HPDE6-E6E7 (cell line): ENCODE results near the gene ABI2.
"Not testable (repeated sequence)": the region's sequence is repeated elsewhere in the genome, so short reads cannot be mapped to it uniquely, and the experiment has no call there.

Experiments
- DNase-seq: peaks from one replicate; pipeline ENCODE4 v3.0.0; 2011; ENCODE audit warnings: missing footprints; ENCODE audit errors: extremely low spot score

The ABI2 gene

DNA sequence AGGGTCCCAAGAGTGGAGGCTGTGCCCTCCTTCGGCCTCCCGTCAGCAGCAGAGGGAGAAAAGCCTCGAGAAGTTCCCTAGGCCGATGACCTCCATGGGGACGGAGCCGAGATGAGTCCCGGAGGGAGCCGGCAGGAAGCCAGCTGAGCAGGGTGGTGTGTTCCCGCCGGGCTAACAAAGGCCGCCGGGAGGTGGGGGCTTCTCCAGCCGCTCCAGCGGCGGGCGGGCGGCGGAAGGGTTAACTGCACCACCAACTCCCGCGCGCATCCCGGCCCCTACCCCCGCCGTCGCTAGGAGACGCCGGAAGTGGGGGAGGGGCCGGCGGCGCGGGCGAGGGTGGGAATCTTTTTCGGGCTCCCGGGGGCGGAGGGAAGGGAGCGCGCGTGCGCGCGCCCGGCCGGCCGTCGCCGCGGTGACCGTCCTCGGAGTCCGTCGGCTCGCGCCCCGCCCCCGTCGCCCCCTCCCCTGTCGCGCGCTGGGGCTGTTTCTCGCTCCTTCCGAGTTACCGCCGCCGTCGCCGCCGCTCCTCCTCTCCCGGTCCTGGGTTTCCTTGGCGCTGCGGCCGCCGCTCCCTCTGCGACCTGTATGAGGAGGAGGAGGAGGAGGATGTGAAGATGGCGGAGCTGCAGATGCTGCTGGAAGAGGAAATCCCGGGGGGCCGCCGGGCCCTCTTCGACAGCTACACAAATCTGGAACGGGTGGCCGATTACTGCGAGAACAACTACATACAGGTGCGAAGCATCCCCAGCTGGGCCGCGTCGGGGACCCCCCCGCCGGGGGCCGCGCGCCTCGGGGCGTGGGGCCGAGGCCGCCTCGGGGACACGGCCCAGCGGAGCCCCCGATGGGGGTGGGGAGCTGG is at the start of gene ABI2:
ABI2 (plus strand) TSS at position 494 of the 859 bp plus-strand sequence; CDS start at position 615, 121 bp downstream.
- DNase-seq, result peak; percentile 42

DNA sequence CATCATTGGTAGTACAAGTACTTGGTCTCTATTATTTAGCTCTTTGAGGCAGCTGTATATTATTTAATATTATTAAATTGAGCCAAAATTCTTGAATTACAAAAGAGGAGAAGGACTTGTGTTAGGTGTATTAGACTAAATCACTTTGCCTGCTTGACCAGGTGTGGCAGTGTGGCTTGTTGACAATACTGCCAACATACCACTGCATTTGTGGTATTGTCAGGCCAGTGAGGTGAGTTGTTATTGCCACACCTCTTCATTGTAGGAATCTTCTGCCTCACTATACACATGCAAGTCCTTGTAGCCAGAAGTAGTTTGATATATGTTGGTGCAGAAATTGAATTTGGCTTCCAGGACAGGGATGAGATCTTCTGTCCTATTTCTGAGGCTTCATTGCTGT is 48.9 kb upstream of the ABI2 start:
- DNase-seq, result no peak

DNA sequence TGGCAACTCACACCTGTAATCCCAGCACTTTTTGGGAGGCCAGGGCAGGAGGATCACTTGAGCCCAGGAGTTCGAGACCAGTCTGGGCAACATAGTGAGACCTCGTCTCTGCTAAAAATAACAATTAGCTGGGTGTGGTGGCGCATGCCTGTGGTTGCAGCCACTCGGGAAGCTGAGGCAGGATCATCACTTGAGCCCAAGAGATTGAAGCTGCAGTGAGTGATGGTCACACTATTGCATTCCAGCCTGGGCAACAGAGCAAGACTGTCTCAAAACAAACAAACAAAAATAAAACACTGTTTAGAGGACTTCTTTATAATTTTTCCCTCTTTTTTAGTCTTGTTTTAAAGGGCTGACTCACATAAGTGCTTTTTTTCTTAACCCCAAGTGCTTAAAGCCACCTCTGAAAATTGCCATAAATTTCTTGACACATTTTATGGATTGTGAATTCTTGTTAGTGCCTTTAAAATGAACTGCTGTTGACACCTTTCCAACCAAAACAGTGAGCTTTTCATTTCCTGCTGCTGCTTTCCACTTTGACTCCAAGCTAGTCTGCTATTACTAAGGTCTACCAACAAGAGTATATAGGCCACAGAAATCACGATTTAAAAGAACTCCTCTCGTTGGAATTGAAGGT is 47.6 kb upstream of the ABI2 start:
- no peak for DNase-seq

- DNase-seq, result no peak
Observed at GRCh38 chr2:203282101-203282500, 46.1 kb upstream of the ABI2 start.

DNA sequence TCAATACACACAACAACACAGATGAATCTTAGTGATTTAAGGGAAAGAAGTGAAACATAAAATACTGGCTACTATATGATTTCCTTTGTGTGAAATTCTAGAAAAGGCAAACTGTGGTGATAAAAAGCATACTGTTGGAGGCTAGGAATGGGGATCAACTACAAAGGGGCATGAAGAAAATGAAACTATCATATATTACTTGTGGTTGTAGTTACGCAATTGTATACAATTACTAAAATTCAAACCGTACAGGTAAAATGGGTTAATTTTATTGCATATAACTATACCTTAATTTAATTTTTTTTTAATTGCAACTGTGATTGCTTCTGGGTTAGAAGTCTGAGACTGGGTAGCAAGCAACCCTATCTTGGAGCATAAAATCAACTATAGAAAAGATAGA is 41.7 kb upstream of the ABI2 start:
- no peak for DNase-seq

GRCh38 chr2:203301667-203302066 is 26.5 kb upstream of the ABI2 start:
- DNase-seq, result no peak

DNA sequence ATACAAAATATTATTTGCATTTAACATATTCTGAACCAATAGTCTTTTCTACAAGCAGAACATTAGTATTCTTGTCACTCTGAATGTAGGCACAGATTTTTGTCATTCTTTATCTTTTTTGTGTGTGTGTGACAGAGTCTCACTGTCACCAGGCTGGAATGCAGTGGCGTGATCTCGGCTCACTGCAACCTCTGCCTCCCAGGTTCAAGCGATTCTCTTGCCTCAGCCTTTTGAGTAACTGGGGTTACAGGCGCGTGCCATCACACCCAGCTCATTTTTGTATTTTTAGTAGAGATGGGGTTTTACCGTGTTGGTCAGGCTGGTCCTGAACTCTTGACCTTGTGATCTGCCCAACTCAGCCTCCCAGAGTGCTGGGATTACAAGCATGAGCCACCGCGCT is 25.6 kb upstream of the ABI2 start:
- not testable (repeated sequence) for DNase-seq

- no peak for DNase-seq
Observed at GRCh38 chr2:203310688-203311436, 17.3 kb upstream of the ABI2 start.

DNA sequence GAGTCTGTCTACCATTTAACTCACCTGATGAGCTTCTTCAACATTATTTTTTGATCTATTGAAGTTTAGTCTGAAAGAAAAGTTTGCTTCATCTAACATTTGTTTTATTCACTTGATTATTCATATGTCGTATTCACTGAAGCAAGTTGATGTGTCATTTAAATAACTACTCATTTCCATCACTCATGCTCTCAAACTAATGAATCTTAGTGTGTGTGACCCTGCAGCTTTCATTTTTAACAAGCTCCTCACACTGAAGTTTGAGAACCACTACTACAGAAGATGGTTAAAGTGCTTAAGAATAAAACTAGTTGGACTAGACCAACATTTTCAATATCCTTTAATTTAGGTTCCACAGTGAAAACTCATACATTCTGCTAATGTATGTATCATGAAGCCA is 1.8 kb upstream of the ABI2 start:
- DNase-seq, result no peak

DNA sequence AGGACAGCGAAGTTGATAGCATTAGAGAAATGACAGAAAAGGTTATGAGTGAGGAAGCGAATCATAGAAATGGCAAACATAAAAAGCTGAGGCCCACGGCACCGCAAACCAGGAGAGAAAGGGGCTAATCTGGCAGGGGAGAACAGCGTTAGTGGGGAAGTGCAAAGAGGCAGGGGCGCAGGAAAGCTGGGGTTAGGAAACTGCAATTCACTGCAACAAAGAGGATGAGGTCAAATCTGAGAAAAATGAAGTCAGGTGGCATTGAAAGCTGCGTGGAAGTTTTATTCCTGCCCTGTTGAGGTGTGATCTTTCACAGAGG is 653 bp upstream of the ABI2 start:
- DNase-seq, result no peak

GRCh38 chr2:203328760-203329540 is 756 bp downstream of the ABI2 start:
- peak; percentile 35 for DNase-seq

GRCh38 chr2:203330434-203330833 is 2.2 kb downstream of the ABI2 start:
- no peak for DNase-seq

DNA sequence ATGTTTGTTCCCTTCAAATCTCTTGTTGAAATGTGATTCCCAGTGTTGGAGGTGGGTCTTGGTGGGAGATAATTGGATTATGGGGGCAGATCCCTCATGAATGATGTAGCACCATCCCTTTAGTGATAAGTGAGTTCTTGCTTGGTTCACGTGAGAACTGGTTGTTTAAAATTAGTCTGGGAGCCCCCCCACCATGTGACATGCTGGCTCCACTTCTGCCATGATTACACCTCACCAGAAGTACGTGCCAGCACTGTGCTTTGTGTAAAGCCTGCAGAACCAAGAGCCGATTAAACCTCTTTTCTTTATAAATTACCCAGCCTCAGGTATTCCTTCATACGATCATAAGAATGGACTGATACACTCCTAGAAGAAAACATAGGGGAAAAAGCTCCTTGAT is 10.1 kb downstream of the ABI2 start:
- DNase-seq, result no peak

- DNase-seq, result no peak
Observed at GRCh38 chr2:203340791-203341487, 12.7 kb downstream of the ABI2 start.

- DNase-seq, result no peak
Observed at GRCh38 chr2:203341741-203342310, 13.6 kb downstream of the ABI2 start.

DNA sequence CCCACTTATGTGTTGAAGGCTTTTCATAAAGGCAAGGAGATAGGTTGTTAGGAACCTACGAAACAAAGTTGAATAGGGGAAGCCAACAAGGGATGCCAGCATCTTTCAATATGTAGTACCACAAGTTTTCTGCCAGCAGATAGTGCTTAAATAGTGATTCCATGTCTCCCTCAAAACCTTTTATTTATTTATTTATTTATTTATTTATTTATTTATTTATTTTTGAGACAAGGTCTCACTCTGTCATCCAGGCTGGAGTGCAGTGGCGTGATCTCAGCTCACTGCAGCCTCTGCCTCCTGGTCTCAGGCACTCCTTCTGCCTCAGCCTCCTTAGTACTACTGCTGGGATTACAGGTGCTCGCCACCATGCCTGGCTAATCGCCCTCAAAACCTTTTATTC is 14.2 kb downstream of the ABI2 start:
- not testable (repeated sequence) for DNase-seq

GRCh38 chr2:203344667-203345066 is 16.5 kb downstream of the ABI2 start:
- no peak for DNase-seq

GRCh38 chr2:203346612-203347011 is 18.4 kb downstream of the ABI2 start:
- no peak for DNase-seq

DNA sequence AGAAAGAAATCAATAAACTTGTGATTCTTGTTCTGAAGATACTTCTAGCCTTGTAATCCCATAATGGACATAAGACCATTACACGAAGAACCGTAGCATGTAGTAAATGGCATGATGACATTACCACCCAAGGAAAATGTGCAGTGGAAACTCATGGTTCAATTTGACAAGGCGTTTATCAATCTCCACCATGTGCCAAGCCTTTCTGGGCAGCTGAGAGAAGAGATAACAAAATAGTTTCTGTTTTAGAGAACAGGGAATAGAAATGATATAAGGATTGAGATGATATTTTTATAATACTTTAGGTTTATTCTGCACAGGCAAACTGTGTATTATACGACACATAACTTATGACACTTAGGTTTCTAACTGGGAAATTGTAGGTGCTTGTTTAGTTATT is 19.2 kb downstream of the ABI2 start:
- DNase-seq, result no peak

DNA sequence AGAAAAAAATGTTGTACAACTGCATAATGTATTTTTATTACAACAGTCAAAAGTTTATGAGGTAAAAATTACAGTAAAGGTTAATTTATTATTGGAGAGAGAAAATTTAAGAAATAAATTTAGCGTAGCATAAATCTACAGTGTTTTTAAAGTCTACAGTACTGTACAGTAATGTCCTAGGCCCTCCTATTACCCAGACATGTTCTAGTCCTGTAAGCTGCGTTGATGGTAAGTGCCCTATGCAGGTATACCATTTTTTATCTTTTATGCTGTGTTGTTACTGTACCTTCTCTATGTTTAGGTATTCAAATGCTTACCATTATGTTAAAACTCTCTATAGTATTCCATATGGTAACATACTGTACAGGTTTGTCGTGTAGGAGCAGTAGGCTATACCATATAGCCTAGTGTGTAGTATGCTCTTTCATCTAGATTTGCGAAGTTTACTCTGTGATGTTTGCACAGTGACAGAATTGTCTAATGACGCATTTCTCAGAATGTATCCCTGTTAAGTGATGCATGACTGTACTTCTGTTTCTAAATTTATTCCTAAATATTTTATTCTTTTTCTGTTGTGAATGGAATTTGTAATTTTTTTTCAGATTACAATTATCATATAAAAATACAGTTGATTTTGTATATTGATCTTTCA is 24.5 kb downstream of the ABI2 start:
- no peak for DNase-seq
